MV-4-11 (cell line): ENCODE results near the gene CA9.
A peak's percentile ranks its signal among the peaks of the same experiment; 100 is the strongest.
"Not testable (repeated sequence)": the region's sequence is repeated elsewhere in the genome, so short reads cannot be mapped to it uniquely, and the experiment has no call there.

Experiments
- DNase-seq: peaks from one replicate; lab custom pipeline; 2025; lab: John Stamatoyannopoulos, UW

The CA9 gene

DNA sequence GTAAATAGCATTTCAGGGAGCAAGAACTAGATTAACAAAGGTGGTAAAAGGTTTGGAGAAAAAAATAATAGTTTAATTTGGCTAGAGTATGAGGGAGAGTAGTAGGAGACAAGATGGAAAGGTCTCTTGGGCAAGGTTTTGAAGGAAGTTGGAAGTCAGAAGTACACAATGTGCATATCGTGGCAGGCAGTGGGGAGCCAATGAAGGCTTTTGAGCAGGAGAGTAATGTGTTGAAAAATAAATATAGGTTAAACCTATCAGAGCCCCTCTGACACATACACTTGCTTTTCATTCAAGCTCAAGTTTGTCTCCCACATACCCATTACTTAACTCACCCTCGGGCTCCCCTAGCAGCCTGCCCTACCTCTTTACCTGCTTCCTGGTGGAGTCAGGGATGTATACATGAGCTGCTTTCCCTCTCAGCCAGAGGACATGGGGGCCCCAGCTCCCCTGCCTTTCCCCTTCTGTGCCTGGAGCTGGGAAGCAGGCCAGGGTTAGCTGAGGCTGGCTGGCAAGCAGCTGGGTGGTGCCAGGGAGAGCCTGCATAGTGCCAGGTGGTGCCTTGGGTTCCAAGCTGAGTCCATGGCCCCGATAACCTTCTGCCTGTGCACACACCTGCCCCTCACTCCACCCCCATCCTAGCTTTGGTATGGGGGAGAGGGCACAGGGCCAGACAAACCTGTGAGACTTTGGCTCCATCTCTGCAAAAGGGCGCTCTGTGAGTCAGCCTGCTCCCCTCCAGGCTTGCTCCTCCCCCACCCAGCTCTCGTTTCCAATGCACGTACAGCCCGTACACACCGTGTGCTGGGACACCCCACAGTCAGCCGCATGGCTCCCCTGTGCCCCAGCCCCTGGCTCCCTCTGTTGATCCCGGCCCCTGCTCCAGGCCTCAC lies at the start of gene CA9:
Gene CA9, plus strand, starts transcription at position 797 of the 893 bp plus-strand sequence. Its CDS starts 32 bp downstream, at position 829.
- DNase-seq, result no peak

- DNase-seq, result no peak
Measured at GRCh38 chr9:35627575-35627974, 46.2 kb upstream of the CA9 start.

DNA sequence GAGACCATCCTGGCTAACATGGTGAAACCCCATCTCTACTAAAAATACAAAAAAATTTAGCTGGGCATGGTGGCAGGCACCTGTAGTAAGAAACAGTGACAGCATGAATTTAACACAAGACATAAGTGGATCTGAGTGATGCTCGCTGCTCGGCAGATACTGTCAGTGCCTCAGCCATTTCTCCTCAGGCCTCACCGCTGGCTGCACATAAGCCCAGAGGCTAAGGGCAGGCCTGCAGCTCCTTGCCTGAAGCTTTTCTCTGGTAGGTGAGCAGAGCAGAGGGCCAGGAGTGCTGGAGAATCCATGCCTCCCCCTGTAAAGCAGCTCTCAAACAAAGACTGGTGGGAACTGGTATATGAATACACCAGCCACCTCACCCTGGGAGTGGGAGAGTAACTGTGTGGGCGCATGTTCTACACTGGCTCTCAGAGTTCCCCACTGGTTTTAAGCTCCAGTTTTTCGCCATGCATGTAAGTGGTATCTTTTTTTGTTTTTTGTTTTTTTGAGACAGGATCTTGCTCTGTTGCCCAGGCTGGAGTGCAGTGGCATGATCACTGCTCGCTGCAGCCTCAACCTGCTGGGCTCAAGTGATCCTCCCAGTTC lies 45.2 kb upstream of the CA9 start:
- DNase-seq, result no peak

DNA sequence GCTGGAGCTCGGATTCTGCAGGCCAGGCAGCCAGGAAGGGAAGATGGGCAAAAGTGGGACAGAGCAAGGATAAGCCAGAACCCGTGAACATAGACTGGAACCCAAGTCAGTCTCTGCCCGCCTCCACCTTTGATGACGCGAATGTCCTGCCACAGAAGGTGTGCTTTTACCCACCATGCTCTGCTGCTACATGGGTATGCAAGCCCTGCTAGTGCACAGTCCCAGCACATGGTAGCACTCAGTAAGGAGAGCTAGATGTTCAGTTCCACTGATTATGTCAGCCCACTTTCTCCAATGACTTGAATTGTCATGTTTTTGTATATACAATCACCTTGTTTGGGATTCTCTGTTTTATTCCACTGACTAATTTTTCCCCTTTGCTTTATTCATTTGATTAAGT lies 44.1 kb upstream of the CA9 start:
- DNase-seq, result no peak

GRCh38 chr9:35635730-35636129 lies 38.0 kb upstream of the CA9 start:
- DNase-seq, result peak; percentile 13

GRCh38 chr9:35636135-35636876 lies 37.4 kb upstream of the CA9 start:
- DNase-seq, result peak; percentile 65

- DNase-seq, result not testable (repeated sequence)
Measured at GRCh38 chr9:35636877-35637246, 36.9 kb upstream of the CA9 start.

DNA sequence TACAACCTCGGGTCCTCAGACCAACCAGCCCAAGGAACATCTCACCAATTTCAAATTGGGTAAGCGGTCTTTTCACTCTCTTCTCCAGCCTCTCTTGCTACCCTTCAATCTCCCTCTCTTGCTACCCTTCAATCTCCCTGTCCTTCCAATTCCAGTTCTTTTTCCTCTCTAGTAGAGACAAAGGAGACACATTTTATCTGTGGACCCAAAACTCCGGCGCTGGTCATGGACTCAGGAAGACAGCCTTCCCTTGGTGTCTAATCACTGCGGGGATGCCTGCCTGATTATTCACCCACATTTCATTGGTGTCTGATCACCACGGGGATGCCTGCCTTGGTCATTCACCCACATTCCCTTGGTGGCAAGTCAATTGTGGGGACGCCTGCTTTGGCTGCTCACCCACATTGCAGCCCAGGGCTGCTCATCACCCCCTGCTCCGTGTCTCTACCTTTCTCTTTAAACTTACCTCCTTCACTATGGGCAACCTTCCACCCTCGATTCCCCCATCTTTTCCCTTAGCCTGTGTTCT lies 36.2 kb upstream of the CA9 start:
- DNase-seq, result not testable (repeated sequence)

DNA sequence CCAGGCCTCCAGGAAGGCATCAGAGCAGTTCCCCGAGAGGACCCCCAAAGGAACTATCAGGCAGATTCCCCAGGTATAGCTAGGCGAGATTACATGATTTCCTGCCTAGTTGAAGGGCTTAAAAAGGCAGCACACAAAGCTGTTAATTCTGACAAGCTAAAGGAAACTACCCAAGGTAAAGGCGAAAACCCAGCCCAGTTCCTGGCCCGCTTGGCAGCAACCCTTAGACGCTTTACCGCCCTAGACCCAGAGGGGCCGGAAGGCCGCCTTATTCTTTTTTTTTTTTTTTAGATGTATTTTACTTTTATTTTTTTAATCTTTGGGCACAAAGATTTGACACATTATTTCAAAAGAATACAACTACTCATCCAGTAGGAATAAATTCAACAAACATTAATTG lies 35.0 kb upstream of the CA9 start:
- DNase-seq, result not testable (repeated sequence)

- DNase-seq, result not testable (repeated sequence)
Measured at GRCh38 chr9:35639225-35639624, 34.5 kb upstream of the CA9 start.

GRCh38 chr9:35639631-35640030 lies 34.1 kb upstream of the CA9 start:
- DNase-seq, result peak; percentile 14

- not testable (repeated sequence) for DNase-seq
Measured at GRCh38 chr9:35640431-35640830, 33.3 kb upstream of the CA9 start.

DNA sequence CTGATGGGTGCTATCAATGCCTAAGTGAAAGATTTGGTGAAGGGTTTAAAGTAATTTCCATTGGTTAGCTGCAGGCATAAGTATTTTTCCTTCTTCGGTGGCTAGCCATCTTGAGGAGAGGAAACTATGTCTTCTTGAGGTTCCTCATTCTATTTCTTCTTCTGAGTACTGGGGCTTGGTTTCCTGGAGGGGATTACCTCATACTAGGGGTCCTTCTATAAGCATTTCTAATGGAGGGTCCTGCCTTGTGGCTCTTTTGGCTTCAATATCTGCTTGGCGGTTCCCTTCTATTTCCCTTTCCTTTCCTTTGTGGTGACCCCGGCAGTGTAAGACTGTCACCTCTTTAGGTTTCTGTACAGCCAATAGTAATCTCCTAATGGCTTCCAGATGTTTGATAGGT lies 32.2 kb upstream of the CA9 start:
- peak; percentile 67 for DNase-seq

DNA sequence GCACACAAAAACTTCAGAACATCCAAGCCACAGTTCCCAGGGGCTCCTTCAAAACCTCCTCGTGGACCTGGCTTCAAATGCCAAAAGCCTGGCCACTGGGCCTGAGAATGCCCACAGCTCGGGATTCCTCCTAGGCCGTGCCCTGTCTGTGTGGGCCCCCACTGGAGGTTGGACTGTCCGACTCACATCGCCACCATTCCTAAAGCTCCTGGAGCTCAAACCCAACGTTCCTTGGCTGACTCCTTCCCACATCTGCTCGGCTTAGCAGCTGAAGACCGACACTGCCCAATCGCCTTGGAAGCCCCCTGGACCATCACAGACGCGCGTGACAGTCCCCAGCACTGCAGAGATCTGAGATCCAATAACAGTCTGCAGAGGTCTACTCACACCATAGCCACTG lies 30.7 kb upstream of the CA9 start:
- DNase-seq, result no peak

GRCh38 chr9:35645736-35646135 lies 28.0 kb upstream of the CA9 start:
- DNase-seq, result not testable (repeated sequence)

DNA sequence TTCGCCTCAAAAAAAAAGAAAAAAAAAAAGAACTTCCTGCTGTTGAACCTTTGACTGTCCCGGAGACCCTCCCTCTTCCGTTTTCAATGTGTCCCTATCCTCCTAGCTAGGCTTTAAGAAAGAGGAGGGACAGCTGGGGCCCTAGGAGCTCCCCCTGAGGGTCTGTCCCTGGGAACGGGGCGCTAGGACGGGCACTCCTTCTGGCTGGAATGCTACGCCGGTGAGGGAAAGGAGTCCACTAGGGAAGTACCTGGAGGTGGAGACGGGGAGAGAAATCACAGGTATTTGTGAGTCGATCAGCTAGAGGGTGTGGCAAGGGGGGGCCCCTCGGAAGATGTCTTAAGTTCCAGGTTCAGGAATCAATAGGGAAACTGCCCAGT lies 27.6 kb upstream of the CA9 start:
- peak; percentile 9 for DNase-seq

DNA sequence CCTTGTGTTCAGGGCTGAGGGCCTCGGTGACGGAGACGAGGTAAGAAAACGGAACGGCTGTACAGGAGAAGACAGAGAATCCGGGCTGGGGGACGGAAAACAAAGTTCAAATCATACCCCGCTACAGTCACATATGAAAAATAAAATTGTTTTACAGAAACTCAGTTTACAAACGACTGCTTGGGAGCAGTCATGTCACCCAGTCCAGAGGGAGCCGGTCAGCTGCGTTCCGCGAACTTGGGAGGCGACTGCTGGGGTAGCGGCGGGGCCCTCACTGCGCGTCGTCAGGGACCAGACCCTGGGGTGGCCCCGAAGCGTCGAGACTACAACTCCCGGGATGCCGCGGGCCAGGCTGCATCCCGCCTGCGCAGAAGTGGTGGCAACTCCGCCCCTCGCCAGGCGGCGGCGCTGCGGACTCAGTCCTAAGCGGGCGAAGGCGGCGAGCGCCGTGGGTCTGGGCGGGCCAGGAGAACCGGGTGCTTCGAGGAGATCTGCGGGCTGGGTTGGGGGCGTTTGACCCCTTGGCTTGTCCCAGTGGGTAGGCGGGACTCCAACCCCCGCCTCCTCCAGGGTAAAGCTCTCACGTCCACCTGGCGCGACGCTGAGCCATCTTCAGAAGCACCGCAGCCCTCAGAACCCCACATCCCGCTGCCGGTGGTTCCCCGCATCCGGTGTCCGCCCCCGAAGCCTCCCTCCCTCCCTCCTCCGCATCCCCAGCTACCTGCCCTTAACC lies 27.0 kb upstream of the CA9 start:
- DNase-seq, result peak; percentile 83

GRCh38 chr9:35649431-35650340 lies 24.0 kb upstream of the CA9 start:
- peak; percentile 83 for DNase-seq

- no peak for DNase-seq
Measured at GRCh38 chr9:35650341-35651158, 23.2 kb upstream of the CA9 start, which contains the start of gene SIT1. SIT1 (minus strand) TSS chr9:35650931; CDS start chr9:35650853, 78 bp downstream.
